Measurements from ENCODE around the gene ERC1.

DNA sequence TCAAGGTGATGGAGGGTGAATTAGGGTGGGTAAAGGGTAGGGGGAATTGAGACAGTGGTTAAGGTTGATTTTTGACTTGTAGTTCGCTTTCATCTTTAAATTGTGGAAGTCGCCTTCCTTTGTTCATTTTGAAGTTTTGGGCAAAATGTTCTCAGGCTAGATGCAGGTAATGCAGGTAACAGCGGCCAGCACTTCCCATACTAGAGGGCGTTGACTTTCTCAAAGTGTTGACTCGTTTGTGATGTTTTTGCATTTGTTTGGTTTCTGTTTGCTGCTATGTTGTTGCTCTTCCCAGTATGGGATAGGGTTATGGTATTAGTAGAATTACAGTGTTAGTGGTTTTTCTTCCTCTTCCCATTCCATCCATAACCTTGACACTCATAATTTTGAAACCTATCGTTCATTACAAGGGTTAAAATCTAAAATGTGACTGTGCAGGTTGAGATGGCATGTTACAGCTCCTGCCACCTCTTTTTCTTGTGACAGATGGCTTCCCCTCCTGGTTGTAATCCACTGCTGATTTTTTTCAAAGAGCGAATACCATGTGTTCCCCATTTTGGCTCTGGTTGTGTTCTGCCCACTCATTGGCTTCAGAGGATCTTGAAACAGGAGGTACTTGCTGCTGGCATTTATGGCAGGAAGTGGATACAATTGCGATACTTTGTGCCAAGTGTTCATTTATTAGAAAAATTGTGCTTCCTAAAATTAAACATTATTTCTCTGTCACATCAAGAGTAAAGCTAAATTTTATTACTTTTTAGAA lies 57.1 kb downstream of the ERC1 start:
- TF ChIP-seq EZH2 (IDR thresholded peaks at IDR 0.05; ENCODE audit: borderline replicate concordance) (no peak), CTCF (IDR thresholded peaks at IDR 0.05; ENCODE audit: poor library complexity) (no peak)

All from hepatocyte (in vitro differentiated cells).